ENCODE measurements around the gene SCN4A.

- TF ChIP-seq CTCF (IDR thresholded peaks at IDR 0.05; ENCODE audit: borderline replicate concordance, extremely low read depth, low read length, poor library complexity, severe bottlenecking) = no peak
- no peak for TF ChIP-seq EZH2 (IDR thresholded peaks at IDR 0.05; ENCODE audit: borderline replicate concordance, low read depth, low read length, severe bottlenecking)
Measured at GRCh38 chr17:63978272-63979200, 5.8 kb upstream of the SCN4A start.

Measured in DND-41 (cell line).